Liver (tissue), 3 donors: ENCODE results near the gene ACOT2.

ENCODE experiments used
- CTCF ChIP-seq: fragments of 150-350 bp; IDR thresholded peaks from 2 replicates; pipeline ENCODE4 v1.5.1; 2017; ENCODE audit warnings: improper control_type of control experiment, low read depth, low read length; ENCODE audit not compliant: missing input control
- EGR1 ChIP-seq, 2 donors: IDR thresholded peaks; 2 replicates each; pipeline ENCODE4 v1.6.1; 2016 to 2018; ENCODE audit warnings: antibody characterized with exemption in 2 of 2, low read depth in 2 of 2
- GABPA ChIP-seq, 2 donors: IDR thresholded peaks in 1 of 2; conservative IDR thresholded peaks in 1 of 2; 2 replicates each; pipeline ENCODE4 v1.6.1; 2016; ENCODE audit warnings: antibody characterized with exemption in 2 of 2, mild to moderate bottlenecking in 1 of 2, moderate library complexity in 1 of 2
- HNF4A ChIP-seq, 2 donors: conservative IDR thresholded peaks; 2 replicates each; pipeline ENCODE4 v1.6.1; 2016; ENCODE audit warnings: antibody characterized with exemption in 2 of 2, mild to moderate bottlenecking in 2 of 2
- JUND ChIP-seq, 2 donors: IDR thresholded peaks; 2 replicates each; pipeline ENCODE4 v1.6.1; 2016; ENCODE audit warnings: antibody characterized with exemption in 2 of 2
- MAX ChIP-seq: IDR thresholded peaks from 2 replicates; pipeline ENCODE4 v1.6.1; 2016; ENCODE audit warnings: antibody characterized with exemption
- RAD21 ChIP-seq, 2 donors: IDR thresholded peaks; 2 replicates each; pipeline ENCODE4 v1.6.1; 2016; ENCODE audit warnings: antibody characterized with exemption in 2 of 2, mild to moderate bottlenecking in 2 of 2
- SP1 ChIP-seq: IDR thresholded peaks from 2 replicates; pipeline ENCODE4 v1.6.1; 2018; ENCODE audit warnings: antibody characterized with exemption, mild to moderate bottlenecking
- TAF1 ChIP-seq: conservative IDR thresholded peaks from 2 replicates; pipeline ENCODE4 v1.6.1; 2016; ENCODE audit warnings: antibody characterized with exemption, mild to moderate bottlenecking
- YY1 ChIP-seq: IDR thresholded peaks from 2 replicates; pipeline ENCODE4 v1.6.1; 2016; ENCODE audit warnings: antibody characterized with exemption, mild to moderate bottlenecking
- TF ChIP-seq, protein P1 (sequence below): IDR thresholded peaks from 2 replicates; pipeline ENCODE4 v1.6.1; 2016; ENCODE audit warnings: antibody characterized with exemption, mild to moderate bottlenecking
- TF ChIP-seq, protein P2 (sequence below): IDR thresholded peaks from 2 replicates; pipeline ENCODE4 v1.6.1; 2016; ENCODE audit warnings: antibody characterized with exemption
- donor health status: healthy.
- donor health status: healthy.

GRCh38 chr14:73612339-73613045 is 43.5 kb downstream of the ACOT2 start, which contains the start of gene ACOT6:
- TF ChIP-seq YY1 (peak; percentile 70), GABPA (IDR thresholded peaks at IDR 0.05 in 1 of 2, conservative IDR thresholded peaks at IDR 0.05 in 1 of 2) (no peak), CTCF (no peak), SP1 (peak; percentile 87), MAX (peak; percentile 44), JUND (IDR thresholded peaks at IDR 0.05) (peak; percentile 11 to 29), EGR1 (IDR thresholded peaks at IDR 0.05; ENCODE audit: low read depth in 2 of 2) (no peak), TAF1 (peak; percentile 63), HNF4A (conservative IDR thresholded peaks at IDR 0.05) (peak; percentile 64 to 67), RAD21 (IDR thresholded peaks at IDR 0.05) (peak in 1 of 2 donors; percentile 23)
- TF ChIP-seq, protein P1, sequence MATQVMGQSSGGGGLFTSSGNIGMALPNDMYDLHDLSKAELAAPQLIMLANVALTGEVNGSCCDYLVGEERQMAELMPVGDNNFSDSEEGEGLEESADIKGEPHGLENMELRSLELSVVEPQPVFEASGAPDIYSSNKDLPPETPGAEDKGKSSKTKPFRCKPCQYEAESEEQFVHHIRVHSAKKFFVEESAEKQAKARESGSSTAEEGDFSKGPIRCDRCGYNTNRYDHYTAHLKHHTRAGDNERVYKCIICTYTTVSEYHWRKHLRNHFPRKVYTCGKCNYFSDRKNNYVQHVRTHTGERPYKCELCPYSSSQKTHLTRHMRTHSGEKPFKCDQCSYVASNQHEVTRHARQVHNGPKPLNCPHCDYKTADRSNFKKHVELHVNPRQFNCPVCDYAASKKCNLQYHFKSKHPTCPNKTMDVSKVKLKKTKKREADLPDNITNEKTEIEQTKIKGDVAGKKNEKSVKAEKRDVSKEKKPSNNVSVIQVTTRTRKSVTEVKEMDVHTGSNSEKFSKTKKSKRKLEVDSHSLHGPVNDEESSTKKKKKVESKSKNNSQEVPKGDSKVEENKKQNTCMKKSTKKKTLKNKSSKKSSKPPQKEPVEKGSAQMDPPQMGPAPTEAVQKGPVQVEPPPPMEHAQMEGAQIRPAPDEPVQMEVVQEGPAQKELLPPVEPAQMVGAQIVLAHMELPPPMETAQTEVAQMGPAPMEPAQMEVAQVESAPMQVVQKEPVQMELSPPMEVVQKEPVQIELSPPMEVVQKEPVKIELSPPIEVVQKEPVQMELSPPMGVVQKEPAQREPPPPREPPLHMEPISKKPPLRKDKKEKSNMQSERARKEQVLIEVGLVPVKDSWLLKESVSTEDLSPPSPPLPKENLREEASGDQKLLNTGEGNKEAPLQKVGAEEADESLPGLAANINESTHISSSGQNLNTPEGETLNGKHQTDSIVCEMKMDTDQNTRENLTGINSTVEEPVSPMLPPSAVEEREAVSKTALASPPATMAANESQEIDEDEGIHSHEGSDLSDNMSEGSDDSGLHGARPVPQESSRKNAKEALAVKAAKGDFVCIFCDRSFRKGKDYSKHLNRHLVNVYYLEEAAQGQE = peak; percentile 78
- TF ChIP-seq, protein P2, sequence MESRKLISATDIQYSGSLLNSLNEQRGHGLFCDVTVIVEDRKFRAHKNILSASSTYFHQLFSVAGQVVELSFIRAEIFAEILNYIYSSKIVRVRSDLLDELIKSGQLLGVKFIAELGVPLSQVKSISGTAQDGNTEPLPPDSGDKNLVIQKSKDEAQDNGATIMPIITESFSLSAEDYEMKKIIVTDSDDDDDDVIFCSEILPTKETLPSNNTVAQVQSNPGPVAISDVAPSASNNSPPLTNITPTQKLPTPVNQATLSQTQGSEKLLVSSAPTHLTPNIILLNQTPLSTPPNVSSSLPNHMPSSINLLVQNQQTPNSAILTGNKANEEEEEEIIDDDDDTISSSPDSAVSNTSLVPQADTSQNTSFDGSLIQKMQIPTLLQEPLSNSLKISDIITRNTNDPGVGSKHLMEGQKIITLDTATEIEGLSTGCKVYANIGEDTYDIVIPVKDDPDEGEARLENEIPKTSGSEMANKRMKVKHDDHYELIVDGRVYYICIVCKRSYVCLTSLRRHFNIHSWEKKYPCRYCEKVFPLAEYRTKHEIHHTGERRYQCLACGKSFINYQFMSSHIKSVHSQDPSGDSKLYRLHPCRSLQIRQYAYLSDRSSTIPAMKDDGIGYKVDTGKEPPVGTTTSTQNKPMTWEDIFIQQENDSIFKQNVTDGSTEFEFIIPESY = peak; percentile 37
